H7 (cell line): ENCODE data around the gene NFATC2IP. TPM values are rescaled to one million over a fixed set of nuclear protein-coding genes. Genes with fewer than 3 reads are reported as not detected.

ENCODE experiments used
- DNase-seq: peaks from one replicate; pipeline ENCODE4 v3.0.0; 2012
- H3K27me3 ChIP-seq: 2 replicates; pipeline ENCODE4 v1.6.0; 2011; ENCODE audit warnings: mild to moderate bottlenecking, low read length; ENCODE audit not compliant: control insufficient read depth, insufficient read depth
- H3K36me3 ChIP-seq: replicated peaks from 2 replicates; pipeline ENCODE4 v1.5.1; 2011; ENCODE audit warnings: low read length; ENCODE audit not compliant: control insufficient read depth, insufficient read depth
- H3K4me3 ChIP-seq: 2 replicates; pipeline ENCODE4 v1.5.1; 2011; ENCODE audit warnings: low read depth, mild to moderate bottlenecking, control low read depth, low read length, moderate library complexity; ENCODE audit not compliant: insufficient read depth
- total RNA-seq: library from RNA; depleted of rRNA; stranded (reverse); fragments of >200 nt; shearing (Covaris generic); gene quantifications from 2 replicates; pipeline ENCODE4 v1.2.3, GENCODE V29; 2014; rRNA removed

The NFATC2IP gene
- total RNA-seq, 1 experiment from 2014 or later = 29.1 TPM

- DNase-seq = no peak
- no peaks in the 10 kb centered on the region for H3K36me3 ChIP-seq
- no peak overlapping the region for H3K4me3 ChIP-seq
- no peaks in the 10 kb centered on the region for H3K27me3 ChIP-seq
These were observed 62.3 kb downstream of the NFATC2IP start for GRCh38 chr16:29012913-29013553.

- Histone ChIP-seq H3K4me3 (no peak overlapping the region), H3K27me3 (no peaks in the 10 kb centered on the region), H3K36me3 (no peaks in the 10 kb centered on the region)
- no peak for DNase-seq
These were observed 63.9 kb downstream of the NFATC2IP start for GRCh38 chr16:29014561-29015069.

Other genes with a start within 250 kb of the NFATC2IP start
- gene EIF3C, start 239.5 kb upstream of the NFATC2IP start, total RNA-seq = 213 and 222 TPM in 2 replicates
- 0.67 TPM in 1 of 2 replicates, not detected in the other for gene NPIPB9, start 199.2 kb upstream of the NFATC2IP start, total RNA-seq
- gene ATXN2L, start 127.9 kb upstream of the NFATC2IP start, total RNA-seq = 77.9 and 88.4 TPM in 2 replicates
- 299 and 301 TPM in 2 replicates for gene TUFM, start 104.6 kb upstream of the NFATC2IP start, total RNA-seq
- gene SH2B1, start 87.1 kb upstream of the NFATC2IP start, total RNA-seq = 38.9 and 40.0 TPM in 2 replicates
- 0.10 and 1.0 TPM in 2 replicates for gene ATP2A1, start 72.4 kb upstream of the NFATC2IP start, total RNA-seq
- gene RABEP2, start 25.7 kb upstream of the NFATC2IP start, total RNA-seq = 13.3 and 17.3 TPM in 2 replicates
- gene CD19, start 19.0 kb upstream of the NFATC2IP start, total RNA-seq = 1.2 and 1.9 TPM in 2 replicates
- 58.6 and 65.3 TPM in 2 replicates for gene SPNS1, start 23.8 kb downstream of the NFATC2IP start, total RNA-seq
- 0.74 and 1.5 TPM in 2 replicates for gene LAT, start 34.1 kb downstream of the NFATC2IP start, total RNA-seq